Frontal cortex (tissue), 4 donors: ENCODE data around the gene OR10J5. TPM values are rescaled to one million over a fixed set of nuclear protein-coding genes. Genes with fewer than 3 reads are reported as not detected.
"Not testable (repeated sequence)": the region's sequence is repeated elsewhere in the genome, so short reads cannot be mapped to it uniquely, and the experiment has no call there.

Experiments
- DNase-seq, 2 donors: peaks; one replicate each; pipeline ENCODE4 v3.0.0; 2012; ENCODE audit warnings: low spot score in 2 of 2
- FAIRE-seq: peaks from 2 replicates; lab custom pipeline; 2012; peaks lifted over from hg19 to GRCh38; lab: Jason Lieb, UNC
- total RNA-seq: library from RNA; depleted of rRNA; stranded (reverse); fragments of >200 nt; gene quantifications from one replicate; pipeline ENCODE4 v1.2.3, GENCODE V29; 2014
- donor health status: control.
- donor health status: control.
- donor health status: control.

OR10J5 gene, protein sequence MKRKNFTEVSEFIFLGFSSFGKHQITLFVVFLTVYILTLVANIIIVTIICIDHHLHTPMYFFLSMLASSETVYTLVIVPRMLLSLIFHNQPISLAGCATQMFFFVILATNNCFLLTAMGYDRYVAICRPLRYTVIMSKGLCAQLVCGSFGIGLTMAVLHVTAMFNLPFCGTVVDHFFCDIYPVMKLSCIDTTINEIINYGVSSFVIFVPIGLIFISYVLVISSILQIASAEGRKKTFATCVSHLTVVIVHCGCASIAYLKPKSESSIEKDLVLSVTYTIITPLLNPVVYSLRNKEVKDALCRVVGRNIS
- not detected for total RNA-seq

DNA sequence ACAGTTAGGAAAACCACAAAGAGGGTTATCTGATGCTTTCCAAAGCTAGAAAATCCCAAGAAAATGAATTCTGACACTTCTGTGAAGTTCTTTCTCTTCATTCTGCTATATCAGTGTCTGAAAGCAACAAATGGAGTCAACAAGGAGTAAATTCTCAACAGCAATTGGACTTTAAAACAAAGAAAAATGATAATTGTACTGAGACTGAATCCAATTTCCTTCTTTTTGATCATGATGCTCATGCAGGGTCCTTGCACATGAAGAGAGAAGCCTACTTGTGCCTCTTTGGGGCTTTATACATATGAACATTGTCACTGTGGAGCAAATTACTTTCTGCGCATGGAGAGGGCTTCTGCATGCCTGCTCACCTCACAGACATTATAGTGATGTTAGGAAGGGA, at the start of gene OR10J5:
TSS of gene OR10J5 (minus strand) at position 101 of the 400 bp plus-strand sequence. CDS start at position 101, 0 bp downstream.
- DNase-seq (no peak), FAIRE-seq (no peak)

DNA sequence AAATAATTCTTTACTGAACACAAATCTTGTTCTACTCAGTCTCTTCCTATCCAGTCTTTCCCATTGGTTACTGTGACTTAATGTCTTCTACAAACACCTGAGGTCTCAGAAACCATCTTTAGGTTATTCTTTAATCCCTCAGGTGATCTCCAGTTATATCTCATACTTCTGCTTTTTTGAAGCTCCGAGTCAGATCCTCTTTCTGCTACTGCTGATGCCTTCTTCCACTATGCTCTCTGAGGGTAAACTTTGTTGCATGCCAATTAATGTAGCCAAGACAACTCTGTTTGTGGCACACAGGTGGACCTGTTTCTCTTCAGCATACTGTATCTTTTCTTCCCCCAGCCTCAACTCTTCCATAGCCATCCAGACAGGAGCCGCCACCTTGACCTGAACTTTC, 48.7 kb upstream of the OR10J5 start:
- DNase-seq (no peak), FAIRE-seq (no peak)

DNA sequence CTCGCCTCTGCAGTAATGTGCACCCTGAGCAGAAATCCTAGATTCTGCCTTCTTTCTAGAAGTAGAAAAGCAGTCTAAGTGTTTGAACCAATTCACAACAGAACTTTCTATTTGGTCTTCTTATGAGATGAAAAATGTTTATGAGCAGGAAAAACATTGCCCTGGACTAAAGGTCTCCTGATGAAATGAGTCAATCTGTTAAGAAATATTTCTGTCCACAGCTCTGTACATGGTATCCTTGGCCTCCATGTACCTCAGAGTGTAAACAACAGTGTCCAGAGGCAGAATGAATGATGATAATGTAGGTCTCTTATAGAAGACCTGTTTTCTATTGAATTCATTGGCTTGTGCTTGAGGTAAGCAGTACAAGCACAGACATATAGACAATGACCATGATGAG, 45.6 kb upstream of the OR10J5 start:
- no peak for DNase-seq

DNA sequence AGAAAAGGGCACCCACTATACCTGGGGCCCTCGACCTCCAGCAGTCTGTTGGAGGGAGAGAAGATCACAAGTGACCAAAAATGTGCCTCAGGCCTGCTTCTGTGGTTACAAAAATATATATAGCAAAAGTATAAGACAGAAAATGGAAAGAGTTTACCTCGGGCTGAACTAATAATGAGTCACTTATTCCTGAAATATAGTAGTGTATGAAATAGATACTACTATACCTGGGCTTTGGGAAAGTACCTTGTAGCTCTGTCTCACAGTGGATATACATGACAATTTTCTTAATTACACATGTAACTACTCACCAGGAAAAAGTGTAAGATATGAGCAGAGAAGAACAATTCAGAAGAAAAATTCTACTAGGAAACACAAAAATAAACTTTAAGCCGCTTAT, 44.5 kb upstream of the OR10J5 start:
- FAIRE-seq: no peak
- DNase-seq: no peak

More for the DNA sequence above, 45.6 kb upstream of the OR10J5 start:
- FAIRE-seq: no peak

DNA sequence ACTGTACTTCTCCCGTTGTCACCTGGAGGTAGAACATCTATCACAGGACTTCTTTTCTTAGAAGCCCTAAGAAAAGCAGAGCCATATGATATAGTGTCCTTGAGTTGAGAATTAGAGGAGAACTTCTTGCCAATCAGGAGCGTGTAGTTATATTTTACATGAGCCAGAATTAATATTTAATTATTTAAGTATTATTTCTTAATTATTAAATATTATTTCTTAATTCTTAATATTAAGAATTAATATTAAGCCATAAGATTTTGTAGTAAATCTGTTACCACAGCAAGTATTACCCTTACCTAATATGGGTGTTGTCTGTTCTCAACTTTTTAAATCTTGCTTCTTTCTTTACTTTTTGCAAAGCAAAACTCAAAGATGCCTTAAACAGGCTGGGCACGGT, 41.6 kb upstream of the OR10J5 start:
- DNase-seq (no peak), FAIRE-seq (no peak)

DNA sequence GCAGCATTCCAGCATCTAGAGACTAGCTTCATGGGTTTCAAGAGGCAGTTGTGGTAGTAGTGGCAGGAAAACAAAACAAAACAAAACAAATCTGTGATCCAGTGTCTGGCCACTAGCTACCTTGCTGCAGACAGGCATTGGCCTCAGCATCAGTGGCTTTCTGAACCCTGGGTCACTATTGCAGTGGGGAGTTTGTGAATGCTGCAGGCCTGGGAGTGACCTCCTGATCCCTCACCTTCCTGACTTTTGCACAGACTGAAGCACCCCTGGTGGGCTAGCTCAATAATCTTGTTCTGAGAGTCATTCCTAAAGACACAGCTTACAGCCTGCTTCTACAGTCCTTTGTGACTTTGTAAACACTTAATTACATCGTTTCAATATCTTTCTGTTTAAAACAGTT, 26.9 kb upstream of the OR10J5 start:
- FAIRE-seq: no peak
- no peak for DNase-seq

DNA sequence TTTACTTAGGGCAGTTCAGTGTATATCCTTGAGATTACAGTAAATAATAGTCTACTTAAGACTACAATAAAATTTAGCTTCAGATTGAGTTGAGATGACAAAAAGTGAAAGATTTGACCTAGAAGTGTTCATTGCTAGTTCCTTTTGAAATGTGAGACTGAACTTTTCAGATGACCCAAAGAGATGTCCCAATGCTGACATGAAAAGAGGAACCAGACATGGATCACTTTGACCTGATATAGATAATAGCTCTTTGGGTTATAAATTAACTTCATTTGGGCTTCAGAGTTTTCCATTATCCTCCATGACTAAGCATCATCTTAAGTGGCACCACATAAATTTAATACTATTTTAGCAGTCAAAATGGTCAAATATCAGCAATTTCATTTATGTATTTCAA, 25.7 kb upstream of the OR10J5 start:
- no peak for FAIRE-seq
- no peak for DNase-seq

DNA sequence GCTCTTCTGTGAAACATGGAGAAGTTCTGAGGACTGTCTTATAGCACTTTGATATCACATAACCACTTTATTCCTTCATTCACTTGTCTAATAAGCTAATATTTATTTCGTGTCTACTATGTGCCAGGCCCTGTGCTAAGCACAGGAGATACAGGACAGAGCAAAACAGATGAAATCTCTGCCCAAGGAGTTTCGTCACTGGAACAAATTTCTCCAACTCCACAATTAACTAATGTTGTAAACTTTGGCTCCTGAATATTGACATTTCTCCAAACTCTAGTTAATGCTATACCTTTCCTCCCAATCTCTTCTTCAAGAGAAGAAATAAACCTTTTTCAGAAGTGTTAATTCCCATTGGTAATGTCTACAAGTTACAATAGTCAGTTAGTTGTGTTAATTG, 24.8 kb upstream of the OR10J5 start:
- FAIRE-seq (no peak), DNase-seq (no peak)

DNA sequence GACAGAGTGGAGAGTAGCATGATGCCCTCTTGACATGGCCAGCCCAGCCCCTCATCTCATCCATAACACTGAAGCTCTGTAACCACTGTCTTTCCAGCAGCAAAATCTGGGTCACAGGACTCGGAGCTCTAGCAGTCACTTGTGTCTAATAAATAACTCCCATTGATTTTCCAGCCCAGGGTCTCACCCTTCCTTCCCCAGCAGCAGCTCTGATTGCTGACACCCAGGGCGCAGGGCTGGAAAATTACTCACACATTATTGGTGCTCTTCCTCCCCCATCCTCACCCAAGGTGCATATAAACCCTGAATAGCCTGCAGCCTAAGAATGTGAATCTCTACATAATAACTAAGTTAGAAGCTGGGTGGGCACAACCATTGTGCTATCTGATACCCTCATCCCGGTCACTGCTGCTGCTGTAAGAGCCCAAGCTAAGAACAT, 21.1 kb upstream of the OR10J5 start:
- FAIRE-seq: no peak
- DNase-seq: no peak

DNA sequence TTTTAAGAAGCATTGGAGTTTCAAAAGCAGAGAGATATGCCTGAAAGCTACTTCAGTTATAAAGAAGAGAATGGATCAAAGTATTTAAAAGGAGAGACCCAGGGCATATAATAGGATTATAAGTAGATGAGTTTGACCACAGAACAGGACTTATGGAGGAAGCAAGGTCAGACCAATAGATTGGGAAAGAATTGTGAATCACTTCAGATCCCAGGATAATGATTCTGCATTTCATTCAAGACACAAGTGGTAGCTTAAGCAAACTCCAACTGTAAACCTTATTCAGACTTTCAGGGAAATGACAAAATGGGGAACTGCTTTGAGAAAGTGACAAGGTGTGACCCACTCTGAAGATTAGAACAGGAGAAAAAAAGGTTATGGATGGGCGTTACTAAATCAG, 18.9 kb upstream of the OR10J5 start:
- FAIRE-seq (no peak), DNase-seq (no peak)

DNA sequence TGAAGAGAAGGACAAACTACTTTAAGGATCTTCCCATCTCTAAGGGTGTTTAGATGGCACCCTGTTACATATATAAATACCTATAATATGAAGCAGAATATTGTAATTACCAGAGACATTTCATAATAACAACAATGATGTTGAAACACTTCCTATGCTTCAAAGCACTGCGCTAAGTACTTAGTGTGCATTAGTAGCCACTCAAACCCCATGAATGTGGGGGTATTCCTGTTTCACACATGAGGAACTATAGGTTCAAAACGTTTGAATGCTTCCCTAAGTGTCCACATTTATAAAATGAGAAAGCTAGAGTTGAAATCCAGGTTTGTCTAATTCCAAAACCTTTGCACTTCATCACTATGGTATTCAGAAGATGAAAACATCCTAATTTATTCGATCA, 18.5 kb upstream of the OR10J5 start:
- DNase-seq: no peak
- no peak for FAIRE-seq

DNA sequence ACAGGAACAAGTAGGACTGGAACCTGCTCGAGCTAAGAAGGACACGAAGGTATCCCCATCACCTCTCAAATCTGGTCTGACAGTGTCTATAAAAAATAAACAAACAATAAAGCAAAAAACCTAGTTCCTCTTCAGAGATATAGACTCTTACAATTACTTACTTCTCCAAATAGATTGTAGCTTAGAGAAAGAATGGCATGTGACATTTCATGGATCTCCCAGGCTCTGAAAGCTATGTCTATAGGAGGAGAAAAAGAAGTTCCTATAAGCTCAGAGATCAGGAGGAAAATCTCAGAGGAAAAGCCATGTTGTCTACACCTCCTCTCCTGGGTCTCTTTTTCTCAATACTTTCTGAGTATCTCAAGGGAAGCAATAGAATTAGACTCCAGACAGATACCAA, 12.3 kb upstream of the OR10J5 start:
- no peak for FAIRE-seq
- DNase-seq: no peak

DNA sequence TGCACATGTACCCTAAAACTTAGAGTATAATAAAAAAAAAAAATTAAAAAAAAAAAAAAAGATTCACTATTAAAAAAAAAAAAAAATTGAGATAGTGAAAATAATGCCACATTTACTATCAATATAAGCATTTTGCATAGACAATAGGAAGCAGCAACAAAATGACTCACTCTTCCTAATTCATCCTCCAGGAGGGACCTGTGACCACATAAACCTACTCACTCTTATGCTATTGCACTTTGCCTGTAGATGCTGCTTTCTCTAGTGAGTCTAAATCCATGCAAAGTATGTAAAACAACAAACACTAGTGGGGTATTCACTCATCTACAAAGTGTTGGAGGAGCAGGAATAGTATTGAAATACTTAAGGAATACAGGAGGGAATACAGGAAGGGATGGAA, 2.9 kb downstream of the OR10J5 start:
- FAIRE-seq: no peak
- no peak for DNase-seq

DNA sequence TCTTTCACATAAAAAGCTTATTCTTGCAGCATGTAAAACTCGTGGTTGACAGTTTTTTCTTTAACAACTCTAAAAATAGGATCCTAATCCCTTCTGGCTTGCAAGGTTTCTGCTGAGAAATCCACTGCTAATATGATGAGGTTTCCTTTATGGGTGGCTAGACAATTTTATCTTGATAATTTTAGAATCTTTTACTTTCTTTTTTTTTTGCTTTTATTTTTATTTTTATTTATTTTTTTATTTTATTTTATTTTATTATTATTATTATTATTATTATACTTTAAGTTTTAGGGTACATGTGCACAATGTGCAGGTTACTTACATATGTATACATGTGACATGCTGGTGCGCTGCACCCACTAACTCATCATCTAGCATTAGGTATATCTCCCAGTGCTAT, 11.0 kb downstream of the OR10J5 start:
- not testable (repeated sequence) for FAIRE-seq, DNase-seq

DNA sequence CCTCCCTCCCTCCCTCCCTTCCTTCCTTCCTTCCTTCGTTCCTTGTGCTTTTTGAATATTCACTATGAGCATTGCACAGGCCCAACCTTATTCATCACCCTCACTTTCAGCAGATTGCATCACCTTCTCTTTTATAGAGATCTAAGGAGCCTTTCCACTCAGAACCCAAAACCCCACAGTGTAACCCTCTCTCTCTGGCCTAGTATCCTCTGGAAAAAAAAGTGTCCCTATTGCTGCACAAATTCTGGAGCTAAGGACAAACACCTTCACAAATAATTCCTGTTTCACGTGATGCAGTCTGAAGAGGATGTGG, 25.6 kb downstream of the OR10J5 start:
- FAIRE-seq (no peak), DNase-seq (no peak)

DNA sequence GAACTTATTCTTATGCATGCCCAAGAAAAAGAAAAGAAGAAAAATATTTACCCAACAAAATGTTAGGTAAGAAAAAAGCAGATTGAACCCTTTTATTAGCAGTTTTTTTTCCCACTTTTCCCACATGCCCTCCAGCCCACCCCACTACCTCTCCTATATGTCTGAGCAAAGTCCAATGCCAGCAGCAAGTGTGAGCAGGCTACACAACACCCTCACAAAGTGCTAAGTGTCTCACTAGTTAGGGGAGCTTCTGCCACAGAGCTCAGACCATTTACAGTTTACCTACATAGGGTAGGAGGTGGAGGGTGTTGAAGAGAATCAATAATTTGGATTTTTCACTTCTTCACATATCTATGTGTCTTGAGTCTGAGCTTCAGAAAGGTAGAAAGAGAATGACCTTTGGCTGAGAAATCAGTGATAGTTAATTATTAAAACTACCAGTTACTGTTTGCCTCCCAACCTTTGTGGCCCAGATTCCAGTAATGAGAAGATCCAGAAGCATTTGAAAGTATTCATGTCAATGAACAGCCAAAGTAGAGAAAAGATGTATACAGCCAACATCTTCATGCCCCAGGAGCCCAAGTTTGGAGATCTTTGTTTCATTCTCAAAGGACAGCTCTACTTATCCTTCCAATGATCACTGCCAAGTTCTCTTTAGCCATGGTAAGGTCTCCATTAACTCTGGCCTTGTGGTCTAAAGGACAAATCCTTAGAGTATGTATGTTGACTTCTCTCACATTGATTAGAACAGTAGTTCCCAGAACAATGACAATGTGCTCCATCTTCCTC, 26.2 kb downstream of the OR10J5 start:
- no peak for DNase-seq
- no peak for FAIRE-seq

DNA sequence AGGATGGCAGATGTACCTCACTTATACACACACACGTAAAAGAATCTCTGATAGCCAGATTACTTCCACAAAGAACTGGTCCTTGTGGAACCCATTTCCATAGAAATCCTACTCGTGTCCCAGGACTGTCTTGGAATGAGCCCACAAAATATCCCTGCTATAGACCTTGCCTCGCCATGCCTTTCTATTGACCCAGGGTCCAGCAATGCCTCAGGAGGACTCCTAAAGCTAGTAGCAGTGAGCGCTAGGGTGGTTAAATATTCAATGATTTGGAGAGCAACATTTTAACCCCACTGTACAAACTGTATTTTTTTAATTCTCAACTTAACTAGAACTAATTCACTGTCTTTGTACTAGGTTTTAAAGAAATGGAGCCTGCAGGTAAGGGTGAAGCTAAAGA, 26.9 kb downstream of the OR10J5 start:
- FAIRE-seq: no peak
- no peak for DNase-seq

DNA sequence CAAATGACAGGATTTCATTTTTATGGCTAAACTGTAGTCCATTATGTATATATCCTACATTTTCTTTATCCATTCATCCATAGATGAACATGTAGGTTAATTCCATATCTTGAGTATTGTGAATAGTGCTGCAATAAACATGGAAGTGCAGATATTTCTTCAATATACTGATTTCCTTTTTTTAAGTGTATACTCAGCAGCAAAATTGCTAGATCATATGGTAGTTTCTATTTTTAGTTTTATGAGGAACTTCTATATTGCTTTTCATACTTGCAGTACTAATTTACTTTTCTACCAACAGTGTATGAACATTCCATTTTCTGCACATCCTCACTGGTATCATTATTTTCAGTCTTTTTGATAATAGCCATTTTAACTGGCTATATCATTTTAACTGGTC, 30.1 kb downstream of the OR10J5 start:
- DNase-seq (no peak), FAIRE-seq (no peak)

DNA sequence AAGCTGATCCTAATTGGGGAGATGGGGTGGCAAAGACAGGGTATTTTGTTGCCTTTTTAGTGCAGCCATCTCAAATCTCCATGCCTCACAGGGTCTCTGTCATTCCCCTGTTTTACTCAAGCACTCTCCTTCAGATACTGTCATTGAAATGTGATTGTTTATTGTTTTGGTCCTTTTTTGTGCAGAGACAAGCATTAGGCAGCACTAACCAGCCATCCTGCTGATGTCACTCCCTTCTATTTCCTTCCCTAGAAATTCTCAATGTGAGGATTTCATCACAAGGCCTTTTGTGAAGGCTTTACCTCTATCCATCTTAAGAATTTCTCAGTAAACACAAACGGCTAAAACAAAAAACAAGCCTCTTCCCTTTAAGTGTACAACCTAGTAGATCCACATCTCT, 34.7 kb downstream of the OR10J5 start:
- no peak for FAIRE-seq

DNA sequence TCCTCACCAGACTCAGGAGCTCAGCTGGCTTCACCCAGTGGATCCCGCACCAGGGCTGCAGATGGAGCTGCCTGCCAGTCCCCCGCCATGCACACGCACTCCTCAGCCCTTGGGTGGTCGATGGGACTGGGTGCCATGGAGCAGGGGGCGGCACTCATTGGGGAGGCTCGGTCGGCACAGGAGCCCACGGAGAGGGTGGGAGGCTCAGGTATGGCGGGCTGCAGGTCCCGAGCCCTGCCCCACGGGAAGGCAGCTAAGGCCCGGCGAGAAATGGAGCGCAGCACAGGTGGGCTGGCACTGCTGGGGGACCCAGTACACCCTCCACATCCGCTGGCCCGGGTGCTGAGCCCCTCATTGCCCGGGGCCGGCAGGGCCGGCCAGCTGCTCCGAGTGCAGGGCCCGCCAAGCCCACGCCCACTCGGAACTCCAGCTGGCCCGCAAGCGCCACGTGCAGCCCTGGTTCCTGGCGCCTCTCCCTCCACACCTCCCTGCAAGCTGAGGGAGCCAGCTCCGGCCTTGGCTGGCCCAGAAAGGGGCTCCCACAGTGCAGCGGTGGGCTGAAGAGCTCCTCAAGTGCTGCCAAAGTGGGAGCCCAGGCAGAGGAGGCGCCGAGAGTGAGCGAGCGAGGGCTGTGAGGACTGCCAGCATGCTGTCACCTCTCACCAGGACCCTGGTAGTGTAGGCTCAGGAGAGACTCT, 41.1 kb downstream of the OR10J5 start:
- not testable (repeated sequence) for DNase-seq, FAIRE-seq

More for the DNA sequence above, 34.7 kb downstream of the OR10J5 start:
- no peak for DNase-seq

DNA sequence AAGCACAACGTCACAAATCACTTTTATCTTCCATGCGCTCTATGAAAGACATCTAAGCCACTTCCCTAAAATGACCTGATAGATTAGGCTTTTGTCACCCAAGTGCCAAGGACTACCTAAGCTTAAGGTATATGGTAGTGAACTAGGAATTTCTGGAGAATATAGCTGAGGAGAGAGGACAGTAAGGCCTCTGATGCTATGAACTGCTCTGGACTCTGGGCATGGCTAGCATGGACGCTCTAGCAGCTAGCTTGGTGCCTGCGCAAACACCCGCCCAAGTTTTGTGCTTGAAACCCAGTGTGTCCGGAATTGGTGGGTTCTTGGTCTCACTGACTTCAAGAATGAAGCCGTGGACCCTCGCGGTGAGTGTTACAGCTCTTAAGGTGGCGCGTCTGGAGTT, 42.5 kb downstream of the OR10J5 start:
- no peak for DNase-seq
- no peak for FAIRE-seq
